WERI-Rb-1 (cell line): ENCODE measurements around the gene BIK.
"Not testable (repeated sequence)": the region's sequence is repeated elsewhere in the genome, so short reads cannot be mapped to it uniquely, and the experiment has no call there.

Experiments used
- DNase-seq: peaks from one replicate; pipeline ENCODE4 v3.0.0-alpha.2; 2020
- H3K27ac ChIP-seq: fragments of 250-450 bp; sonication (Bioruptor Pico); 2 replicates; pipeline ENCODE4 v1.5.1; 2020; ENCODE audit warnings: mild to moderate bottlenecking, moderate library complexity
- H3K27me3 ChIP-seq: fragments of 250-450 bp; sonication (Bioruptor Pico); 2 replicates; pipeline ENCODE4 v1.5.1; 2021; ENCODE audit warnings: mild to moderate bottlenecking, low read depth, moderate library complexity; ENCODE audit not compliant: insufficient read depth, severe bottlenecking
- H3K36me3 ChIP-seq: fragments of 250-450 bp; sonication (Bioruptor Pico); 2 replicates; pipeline ENCODE4 v1.5.1; 2020; ENCODE audit warnings: mild to moderate bottlenecking, moderate library complexity
- H3K4me3 ChIP-seq: 2 replicates; pipeline ENCODE4 v1.5.1; 2011; ENCODE audit warnings: low read depth, mild to moderate bottlenecking, control low read depth, low read length
- H3K9me3 ChIP-seq: fragments of 250-450 bp; sonication (Bioruptor Pico); 2 replicates; pipeline ENCODE4 v1.5.1; 2021; ENCODE audit warnings: mild to moderate bottlenecking, moderate library complexity; ENCODE audit not compliant: severe bottlenecking
- TF ChIP-seq, protein P1 (sequence below): IDR thresholded peaks from 2 replicates; pipeline ENCODE4 v1.5.1; 2011; ENCODE audit warnings: low read depth, mild to moderate bottlenecking, control low read depth, inconsistent platforms, low read length

The BIK gene

DNA sequence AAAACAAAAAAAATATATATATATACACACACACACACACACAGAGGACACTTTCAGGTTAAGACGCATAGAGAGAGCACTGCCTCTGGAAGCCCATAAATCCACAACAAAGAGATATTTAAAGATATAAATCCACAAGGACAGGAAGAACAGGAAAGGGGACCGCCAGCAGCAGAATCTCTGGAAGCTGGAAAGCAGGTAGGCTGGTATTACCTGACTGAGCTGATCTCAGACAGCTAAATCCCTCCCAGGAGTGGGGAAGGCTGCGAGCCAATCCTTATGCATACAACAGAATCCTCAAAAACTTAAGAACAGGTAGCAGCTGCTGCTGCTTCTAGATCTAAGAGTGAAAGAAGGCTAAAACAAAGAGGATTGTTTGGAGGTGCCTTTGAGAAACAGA is 34.4 kb downstream of the BIK start:
- peaks cover 23% of the 10 kb centered on the region for H3K36me3 ChIP-seq
- DNase-seq: peak; percentile 48
- peak overlapping the region; percentile 43 for H3K27ac ChIP-seq
- no peak overlapping the region for H3K4me3 ChIP-seq
- no peaks in the 10 kb centered on the region for H3K27me3 ChIP-seq
- TF ChIP-seq, protein P1, sequence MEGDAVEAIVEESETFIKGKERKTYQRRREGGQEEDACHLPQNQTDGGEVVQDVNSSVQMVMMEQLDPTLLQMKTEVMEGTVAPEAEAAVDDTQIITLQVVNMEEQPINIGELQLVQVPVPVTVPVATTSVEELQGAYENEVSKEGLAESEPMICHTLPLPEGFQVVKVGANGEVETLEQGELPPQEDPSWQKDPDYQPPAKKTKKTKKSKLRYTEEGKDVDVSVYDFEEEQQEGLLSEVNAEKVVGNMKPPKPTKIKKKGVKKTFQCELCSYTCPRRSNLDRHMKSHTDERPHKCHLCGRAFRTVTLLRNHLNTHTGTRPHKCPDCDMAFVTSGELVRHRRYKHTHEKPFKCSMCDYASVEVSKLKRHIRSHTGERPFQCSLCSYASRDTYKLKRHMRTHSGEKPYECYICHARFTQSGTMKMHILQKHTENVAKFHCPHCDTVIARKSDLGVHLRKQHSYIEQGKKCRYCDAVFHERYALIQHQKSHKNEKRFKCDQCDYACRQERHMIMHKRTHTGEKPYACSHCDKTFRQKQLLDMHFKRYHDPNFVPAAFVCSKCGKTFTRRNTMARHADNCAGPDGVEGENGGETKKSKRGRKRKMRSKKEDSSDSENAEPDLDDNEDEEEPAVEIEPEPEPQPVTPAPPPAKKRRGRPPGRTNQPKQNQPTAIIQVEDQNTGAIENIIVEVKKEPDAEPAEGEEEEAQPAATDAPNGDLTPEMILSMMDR: no peak
- no peaks in the 10 kb centered on the region for H3K9me3 ChIP-seq

DNA sequence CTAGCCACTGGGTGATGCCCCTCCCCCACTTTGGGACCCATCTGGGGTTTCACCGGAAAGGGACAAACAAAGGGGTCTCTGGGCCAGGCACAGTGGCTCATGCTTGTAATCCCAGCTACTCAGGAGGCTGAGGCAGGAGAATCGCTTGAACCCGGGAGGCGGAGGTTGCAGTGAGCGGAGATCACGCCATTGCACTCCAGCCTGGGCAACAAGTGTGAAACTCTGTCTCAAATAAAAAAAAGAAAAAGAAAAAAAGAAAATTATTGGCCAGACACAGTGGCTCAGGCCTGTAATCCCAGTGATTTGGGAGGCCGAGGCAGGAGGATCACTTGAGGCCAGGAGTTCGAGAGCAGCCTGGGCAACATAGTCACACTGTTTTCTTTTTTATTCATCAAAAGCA is 34.8 kb downstream of the BIK start:
- not testable (repeated sequence) for H3K4me3 ChIP-seq, H3K9me3 ChIP-seq, H3K27me3 ChIP-seq, DNase-seq
- H3K36me3 ChIP-seq: peaks cover 19% of the 10 kb centered on the region
- peak overlapping the region; percentile 43 for H3K27ac ChIP-seq

GRCh38 chr22:43146332-43146731 is 35.8 kb downstream of the BIK start:
- H3K9me3 ChIP-seq, H3K4me3 ChIP-seq, H3K27ac ChIP-seq, DNase-seq, H3K27me3 ChIP-seq, H3K36me3 ChIP-seq: not testable (repeated sequence)

- TF ChIP-seq, protein P1: no peak
- H3K27ac ChIP-seq: no peak overlapping the region
- H3K9me3 ChIP-seq: no peaks in the 10 kb centered on the region
- H3K27me3 ChIP-seq: no peaks in the 10 kb centered on the region
- H3K4me3 ChIP-seq: no peak overlapping the region
- DNase-seq: no peak
- peaks cover 3% of the 10 kb centered on the region for H3K36me3 ChIP-seq
Measured at GRCh38 chr22:43147821-43148220, 37.3 kb downstream of the BIK start.

GRCh38 chr22:43148581-43148980 is 38.0 kb downstream of the BIK start:
- DNase-seq: no peak
- Histone ChIP-seq H3K4me3 (no peak overlapping the region), H3K27me3 (no peaks in the 10 kb centered on the region), H3K27ac (no peak overlapping the region), H3K36me3 (no peaks in the 10 kb centered on the region), H3K9me3 (no peaks in the 10 kb centered on the region)
- TF ChIP-seq, protein P1: no peak

GRCh38 chr22:43150731-43151206 is 40.2 kb downstream of the BIK start:
- Histone ChIP-seq H3K27me3 (no peaks in the 10 kb centered on the region), H3K36me3 (no peaks in the 10 kb centered on the region), H3K9me3 (no peaks in the 10 kb centered on the region), H3K4me3 (no peak overlapping the region), H3K27ac (no peak overlapping the region)
- TF ChIP-seq, protein P1: no peak
- DNase-seq: no peak

DNA sequence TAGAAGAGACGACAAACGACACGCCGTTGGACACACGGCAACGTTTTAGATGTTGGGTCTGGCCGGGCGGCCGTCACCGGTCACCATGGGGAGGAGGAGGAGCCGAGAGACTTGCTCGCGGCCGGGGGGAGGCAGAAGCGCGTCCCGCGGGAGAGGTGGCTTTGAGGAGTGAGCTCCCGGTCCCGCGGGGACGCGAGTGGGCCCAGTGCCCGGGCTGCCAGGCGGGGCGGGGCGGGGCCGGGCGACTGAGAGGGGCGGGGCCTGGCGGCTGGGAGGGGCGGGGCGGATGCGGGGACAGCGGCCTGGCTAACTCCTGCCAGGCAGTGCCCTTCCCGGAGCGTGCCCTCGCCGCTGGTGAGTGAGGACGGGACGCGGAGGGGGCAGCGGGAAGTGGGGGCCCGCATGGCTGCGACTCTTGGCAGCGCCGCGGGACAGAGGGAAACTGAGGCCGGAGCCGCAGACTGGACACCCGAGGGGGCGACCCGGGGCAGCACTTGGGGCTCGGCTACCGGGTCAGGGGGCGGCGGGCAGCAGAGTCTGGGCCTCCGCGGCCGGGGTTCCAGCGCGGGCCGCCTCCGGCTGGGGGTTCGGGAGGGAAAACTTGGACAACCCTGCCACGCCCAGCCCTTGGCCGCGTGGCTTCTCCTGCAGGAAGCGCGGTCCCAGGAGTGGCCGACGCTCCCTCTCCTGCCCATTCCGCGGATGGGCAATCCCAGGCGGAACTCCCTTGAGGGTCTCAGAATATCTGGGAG is 40.9 kb downstream of the BIK start, which contains the start of gene TSPO:
TSS of gene TSPO (plus strand) at position 309 of the 752 bp plus-strand sequence. CDS start 7,680 bp downstream, outside the sequence.
- Histone ChIP-seq H3K36me3 (no peaks in the 10 kb centered on the region), H3K9me3 (no peaks in the 10 kb centered on the region), H3K4me3 (no peak within 1 kb of the TSS), H3K27ac (no peak within 1 kb of the TSS), H3K27me3 (no peaks in the 10 kb centered on the region)
- DNase-seq: no peak
- TF ChIP-seq, protein P1: no peak
